NOMO-1 treated with dmso at 0.1 percent for 144 hours (cell line): ENCODE measurements around the gene NTRK3.

Experiments
- DNase-seq: peaks from one replicate; lab custom pipeline; 2025; ENCODE audit not compliant: unreplicated experiment; lab: John Stamatoyannopoulos, UW

NTRK3 gene

DNA sequence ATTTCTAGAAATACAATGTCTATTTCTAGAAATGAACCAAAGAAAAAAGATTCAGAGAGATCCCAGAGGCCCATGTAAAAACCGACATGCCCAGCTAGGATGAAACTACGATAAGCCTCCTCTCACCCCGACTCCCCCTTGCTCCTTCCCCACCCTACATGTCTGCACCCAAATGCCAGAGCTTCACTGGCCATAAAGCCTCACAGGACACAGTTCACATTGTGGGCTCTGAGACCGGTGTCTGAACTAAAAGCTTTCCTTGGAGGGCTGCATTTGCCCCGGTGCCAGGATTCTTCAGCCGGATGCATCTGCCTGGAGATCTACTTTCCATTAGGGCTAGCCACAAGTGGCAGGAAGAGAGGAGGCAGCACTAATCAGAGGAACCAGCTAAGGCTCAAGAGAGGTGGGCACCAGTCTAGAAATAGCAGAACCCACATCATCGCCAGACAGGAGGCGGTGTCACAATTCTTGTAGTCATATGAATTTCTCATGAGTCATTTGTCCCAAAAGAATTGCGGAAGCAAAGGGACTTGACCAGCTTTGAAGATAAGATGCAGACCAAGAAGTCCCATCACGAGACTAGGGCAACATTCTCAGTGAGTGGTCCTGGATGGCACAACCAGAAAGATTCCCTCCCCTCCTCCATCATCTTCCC, 353.6 kb downstream of the NTRK3 start:
- peak; percentile 80 for DNase-seq

DNA sequence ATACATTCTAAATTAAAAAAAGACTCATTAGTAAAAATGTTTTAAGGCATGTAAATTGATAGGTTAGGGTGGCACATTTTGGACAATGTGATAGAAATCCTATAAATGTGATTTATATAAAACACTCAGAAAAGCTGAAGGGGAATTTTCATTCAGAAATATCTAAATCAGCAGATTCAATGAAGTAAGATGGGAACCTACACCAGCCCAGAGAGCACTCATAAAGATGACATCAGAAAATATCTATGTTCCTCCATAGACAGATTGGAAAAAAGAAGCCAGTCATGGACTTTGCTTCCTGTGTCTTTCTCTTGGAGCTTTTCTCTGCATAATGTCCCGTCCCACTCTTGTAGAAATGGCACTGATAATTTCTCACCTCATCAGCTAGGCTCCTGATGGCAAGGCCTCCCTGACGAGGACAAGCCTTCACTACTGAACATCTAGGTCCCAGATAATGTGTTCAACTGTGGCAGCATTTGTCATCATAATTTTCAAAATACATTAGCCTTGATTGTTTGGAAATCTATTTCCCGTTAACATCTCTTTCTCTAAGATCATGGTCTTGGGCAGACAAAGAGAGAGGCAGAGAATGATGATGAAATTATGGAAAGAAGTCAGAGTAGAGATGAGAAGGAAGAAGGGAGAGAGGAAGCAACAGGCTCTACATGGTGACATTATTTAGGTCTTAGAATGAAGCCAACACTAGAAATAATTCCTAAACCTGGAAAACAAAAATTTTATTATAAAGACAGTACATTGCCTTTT, 354.4 kb downstream of the NTRK3 start:
- no peak for DNase-seq

DNA sequence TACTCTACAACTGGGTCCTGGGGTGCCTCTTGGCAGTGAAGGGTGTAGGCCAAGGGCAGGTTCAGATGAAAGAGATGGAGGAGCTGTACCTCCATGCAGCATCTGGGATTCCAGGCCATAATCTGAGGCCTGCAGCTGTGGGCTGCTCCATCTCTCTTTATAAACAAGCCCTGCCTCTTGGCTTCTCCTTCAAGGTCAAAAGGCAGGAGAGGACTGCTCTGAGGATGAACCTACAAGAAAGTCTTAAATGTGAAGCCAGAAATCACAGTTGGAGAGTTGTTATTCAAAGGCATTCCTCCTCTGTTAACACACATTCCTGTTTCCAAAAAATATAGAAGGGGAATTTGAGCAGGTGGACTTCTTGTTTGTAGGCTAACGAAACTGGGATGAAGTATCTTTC, 355.5 kb downstream of the NTRK3 start:
- DNase-seq, result no peak

DNA sequence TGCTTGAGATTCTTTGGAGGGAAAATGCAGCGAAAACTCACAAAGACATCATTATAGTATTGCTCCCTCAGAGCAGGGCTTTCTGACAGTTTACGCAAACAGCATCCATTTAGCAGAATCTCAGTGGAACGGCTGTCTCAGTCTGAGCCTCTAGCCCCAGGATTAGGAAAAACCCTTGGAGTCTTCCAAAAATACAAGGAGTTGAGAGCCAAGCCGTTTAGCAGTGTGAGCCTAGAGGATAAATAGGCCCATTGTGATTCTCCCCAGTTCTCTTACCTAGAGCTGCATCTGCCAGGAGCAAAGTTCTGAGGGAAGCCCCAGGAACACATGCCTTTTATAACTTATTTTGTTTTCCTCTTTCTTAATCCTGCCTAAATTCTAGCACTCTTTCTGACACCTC, 359.6 kb downstream of the NTRK3 start:
- DNase-seq, result no peak

DNA sequence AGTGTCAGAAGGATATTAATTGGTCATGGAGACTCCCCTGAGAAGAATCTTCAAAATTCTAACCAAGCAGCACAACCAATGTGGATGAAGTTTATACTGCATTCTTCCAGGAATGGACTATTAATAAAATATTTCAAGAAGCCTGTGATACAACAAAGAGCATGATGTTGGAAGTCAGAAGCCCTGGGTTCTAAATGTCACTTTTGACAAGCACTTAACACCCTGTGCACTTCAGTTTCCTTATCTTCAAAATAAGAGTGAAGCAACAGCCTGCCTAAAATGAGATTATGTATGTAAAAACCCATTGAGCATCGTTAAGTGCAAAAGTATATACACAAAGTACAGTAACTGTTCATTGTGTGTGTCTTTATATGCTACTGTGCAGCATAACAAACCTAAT, 369.4 kb downstream of the NTRK3 start:
- DNase-seq, result no peak

DNA sequence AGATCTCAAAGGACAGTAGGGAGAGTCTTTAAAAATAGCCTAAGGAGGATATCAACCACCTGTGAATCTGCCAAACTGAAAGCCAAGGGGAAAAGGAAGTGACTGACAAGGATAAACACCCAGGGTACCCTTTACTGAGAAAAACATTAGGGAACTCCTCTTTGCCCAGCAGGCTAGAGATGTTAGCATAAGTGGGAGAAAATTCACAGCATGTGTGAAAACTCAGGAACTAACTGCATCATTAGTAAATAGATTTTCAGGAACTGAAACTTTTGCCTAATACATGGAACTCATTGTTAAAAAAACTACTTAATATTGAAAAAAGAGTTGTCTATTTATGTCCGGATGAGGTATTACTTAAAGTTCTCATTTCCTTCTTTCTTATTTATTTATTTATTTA, 375.5 kb downstream of the NTRK3 start:
- no peak for DNase-seq

DNA sequence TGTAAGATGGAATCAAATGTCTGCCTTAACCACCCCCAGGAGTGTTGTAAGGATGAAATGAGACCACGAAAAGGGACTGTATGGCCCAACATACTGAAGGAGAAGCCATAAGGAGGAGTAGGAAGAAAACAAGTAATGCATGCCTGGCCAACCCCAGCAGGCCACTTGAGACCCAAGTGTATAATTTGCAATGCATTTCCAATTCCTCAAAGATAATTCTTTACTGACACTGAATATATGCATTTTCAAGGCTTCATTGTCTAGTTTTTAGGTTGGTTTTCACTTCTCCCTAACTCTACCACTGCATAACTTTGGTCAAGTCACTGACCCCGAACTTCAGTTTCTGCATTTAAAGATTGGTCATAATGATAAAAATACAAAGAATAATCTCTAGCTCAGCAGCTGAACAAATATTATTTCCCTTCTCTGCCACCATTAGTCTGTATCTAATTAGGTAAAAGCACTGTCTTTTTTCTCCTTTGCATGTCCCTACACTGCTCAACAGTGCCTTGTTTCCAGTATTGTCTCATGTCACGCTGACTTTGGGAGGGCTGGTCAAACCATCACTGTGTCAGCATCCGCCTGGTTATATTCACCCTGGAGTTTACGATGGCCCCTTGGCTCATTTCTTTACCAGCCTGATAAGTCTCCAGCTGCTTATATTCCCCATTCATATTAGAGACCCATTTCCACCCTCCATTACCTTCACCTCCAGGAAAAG, 378.6 kb downstream of the NTRK3 start:
- no peak for DNase-seq

DNA sequence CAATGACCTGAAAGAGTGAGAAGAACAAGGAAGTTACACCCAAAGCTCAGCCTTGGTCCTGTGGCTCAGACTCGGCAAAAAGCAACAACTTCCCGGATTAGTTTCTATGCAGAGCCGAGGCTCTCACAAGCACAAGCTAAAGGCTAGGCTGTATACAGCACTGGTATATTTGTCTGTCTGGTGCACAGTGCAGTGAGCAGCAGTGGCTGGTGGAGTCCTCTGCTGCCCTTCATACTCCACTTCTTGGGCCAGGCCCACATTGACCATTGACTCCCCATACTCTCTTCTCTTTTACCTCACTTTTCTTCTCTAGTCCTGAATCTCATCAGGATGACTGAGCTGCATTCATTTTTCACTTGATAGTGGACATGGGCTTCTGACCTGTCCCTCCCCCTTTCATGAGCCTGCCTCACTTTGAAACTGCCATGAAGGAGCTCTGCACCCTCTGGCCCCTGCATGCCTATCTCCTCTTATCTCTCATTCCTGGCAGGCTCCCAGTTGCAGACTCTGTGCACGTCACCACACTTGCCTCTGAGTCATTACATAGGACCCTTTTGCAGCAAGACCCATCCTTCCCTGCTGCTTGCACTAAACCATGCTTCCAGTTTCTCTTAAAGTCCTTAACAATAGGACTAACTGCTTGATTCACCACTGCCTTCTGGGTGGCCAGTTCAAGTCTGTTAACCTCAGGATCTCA, 379.3 kb downstream of the NTRK3 start:
- no peak for DNase-seq

DNA sequence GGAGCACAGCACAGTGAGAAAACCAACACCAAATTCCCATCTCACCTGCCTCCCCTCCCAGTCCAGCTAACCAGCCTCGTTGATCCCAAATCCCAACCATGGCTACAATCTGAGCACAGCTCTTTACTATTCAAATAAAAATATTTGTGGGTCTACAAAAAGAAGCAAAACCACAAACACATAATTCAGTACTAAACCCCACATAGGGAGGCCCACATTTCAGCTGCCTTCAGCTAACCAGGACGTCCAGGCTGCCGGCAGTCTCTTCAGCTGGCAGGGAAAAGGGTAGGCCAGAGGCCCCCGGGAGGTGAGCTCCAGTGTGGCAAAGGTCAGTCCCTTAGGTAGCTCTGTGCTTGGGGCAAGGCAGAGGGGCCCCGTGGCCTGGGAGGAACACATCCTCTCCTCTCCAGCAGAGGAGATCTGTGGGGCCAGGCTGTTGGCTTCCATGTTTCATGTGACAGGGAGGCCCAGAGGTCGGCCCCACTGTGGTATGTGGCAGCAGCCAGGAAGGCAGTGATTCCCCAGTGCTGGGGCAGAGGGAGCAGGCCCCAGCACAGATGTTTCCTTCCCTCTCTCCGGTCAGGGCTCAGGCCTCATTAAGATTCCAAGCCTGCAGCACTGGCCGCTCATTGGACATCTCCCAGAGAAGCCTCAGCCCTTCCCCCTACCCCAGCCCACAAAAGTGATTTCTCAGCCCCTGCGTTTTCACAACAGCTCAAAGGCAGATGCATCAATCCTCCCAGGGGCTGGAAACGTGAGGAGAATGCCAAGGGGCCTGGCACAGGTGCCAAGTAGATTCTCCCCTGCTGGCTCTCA, 381.4 kb downstream of the NTRK3 start:
- DNase-seq, result no peak

DNA sequence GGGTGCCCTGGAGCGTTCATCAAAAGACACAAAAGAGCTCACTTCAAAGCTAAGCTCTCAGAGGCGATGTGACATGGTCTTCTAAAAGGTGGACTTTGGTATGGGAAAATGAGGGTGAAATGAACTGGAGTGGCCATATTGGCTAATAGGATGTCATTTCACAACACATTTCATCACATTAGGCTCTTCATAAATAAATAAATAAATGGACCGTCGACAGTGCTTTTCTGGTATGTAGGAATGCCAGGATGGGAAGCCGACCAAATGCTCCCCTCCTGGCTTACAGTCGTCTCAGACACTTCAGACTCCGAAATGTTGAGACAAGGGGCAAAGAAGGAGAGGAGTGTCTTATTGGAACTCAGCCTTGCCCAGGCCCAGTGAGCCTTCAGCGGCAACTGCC, 383.0 kb downstream of the NTRK3 start:
- DNase-seq, result no peak

DNA sequence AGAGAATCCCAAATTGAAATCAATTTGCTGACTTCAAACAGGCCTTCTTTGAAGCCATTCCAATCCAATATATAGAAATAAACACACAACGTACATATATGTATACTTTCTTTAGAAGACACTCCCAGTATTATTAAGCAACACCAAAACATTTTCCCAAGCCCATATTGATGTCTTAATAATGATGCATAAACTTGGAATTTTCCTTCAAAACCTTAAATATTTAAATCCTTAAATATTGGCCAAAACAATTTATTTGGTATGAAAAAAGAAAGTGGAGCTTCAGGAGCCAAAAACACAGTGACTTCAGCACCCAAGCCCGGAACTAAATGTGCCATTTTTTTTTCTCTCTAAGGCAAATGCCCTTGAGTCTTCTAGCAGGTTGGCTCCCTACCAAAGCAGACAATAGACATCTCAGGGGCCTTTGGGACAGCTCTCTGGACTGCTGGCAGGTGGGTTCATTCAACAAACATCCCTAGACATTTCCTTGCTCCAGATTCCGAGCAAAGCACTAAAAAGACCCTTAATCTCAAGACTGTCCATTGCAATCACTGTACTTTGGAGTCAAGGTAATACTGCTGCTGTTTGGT, 384.7 kb downstream of the NTRK3 start:
- no peak for DNase-seq

DNA sequence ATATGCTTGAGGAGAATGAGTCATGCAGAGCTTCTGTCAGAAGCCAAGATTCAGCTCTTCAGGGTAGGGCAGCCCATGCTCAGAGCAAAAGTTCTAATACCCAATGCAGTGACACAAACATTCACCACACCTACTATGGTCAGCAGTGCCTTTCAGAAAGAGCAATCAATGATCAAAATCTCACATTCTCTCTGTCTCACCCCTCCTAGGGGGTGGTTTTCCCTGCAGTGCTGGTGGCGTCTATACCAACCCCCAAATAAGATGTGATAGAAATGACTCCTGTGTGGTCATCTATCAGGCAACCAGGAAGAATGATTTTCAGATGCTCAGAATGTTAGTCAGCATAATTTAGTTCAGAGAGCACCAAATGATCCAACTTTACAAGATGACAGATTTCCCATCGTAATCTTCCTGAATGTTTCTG, 385.3 kb downstream of the NTRK3 start:
- no peak for DNase-seq

DNA sequence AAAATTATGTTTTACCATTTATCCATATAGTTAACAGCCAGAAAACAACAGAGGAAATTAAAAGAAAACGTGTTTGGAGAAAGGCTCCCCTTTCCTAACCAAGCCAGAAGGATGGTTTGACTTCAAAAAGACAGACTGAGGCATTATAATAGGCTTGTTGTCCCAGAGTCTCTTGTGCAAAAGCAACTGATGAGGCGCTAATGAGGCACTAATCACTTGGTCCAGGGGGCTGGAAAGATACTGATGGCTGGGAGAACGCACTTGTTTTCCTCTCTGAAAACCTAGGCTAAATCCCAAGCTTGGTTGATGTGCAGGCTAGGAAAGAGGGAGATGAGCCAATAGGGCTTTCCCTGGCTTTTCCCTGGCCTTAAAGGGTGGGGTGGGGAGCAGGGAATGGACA, 389.6 kb downstream of the NTRK3 start:
- DNase-seq, result no peak

DNA sequence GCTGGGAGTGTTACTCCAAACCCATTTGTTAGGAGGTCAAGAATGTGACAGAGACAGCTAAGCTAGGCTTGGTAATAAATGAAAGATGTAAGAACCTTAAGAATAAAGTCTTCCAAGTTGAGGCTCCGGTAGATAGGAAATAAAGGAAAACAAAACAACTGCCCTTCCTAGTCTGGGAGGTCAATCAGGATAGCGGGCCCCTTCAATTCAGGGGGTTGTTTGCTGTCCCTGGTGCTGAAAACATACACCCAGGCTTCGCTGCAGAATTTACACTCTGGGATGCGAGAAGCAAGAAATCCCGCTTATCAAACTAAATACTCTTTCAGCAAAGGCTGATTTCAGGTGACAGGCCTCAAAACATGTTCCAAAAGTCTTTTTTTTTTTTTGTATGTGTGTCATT, 393.4 kb downstream of the NTRK3 start:
- no peak for DNase-seq

DNA sequence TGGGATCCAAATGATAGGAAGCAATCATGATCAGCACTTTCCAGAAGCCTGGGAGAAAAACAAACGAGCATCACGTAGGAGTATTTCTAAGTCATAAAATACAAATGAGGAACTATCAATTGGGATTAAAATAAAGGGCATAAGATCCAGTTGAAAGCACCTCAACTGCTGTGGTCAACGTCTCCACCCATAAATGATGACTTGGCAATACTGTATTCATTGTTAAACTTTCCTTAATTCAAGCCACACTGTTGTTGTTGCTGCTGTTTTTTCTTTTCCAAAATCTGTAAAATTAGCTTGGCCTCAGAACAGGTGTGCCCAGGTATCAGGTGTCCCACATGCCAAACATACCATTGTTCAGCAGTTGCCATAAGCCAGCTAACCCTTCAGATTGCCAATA, 395.8 kb downstream of the NTRK3 start:
- DNase-seq, result no peak

DNA sequence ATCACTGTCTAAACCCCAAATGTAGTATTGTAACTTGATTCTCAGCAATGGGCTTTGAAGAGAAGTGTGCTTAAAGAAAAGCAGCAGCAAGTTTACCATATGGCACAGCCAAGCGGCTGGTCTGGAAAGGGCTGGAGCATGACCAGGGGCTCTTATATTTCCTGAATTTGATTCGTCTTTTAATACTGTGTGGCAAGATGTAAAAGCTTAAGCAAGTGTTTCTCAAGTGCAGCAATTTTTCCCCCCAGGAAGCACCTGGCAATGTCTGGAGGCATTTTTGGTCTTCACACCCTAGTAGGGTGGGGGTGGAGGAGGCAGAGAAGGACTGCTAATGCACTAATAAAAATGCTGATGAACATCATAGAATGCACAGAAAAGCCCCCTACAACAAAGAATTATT, 397.9 kb downstream of the NTRK3 start:
- no peak for DNase-seq

DNA sequence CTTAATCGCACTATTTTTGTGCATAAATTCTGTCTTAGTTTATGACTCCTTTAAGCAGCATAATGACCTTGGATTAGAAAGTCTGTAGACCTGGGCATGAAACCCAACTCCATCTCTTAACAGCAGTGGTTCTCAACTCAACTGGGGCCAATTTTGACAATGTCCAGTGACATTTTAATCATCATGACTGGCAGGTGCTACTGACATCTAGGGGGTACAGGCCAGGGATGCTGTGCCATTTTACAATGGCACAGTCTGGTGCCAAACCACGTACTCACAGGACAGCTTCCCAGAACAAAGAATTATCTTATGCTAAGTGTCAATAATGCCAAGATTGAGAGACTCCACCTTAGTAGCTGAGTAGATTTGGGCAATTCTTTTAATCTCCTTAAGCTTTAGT, 405.0 kb downstream of the NTRK3 start:
- no peak for DNase-seq

DNA sequence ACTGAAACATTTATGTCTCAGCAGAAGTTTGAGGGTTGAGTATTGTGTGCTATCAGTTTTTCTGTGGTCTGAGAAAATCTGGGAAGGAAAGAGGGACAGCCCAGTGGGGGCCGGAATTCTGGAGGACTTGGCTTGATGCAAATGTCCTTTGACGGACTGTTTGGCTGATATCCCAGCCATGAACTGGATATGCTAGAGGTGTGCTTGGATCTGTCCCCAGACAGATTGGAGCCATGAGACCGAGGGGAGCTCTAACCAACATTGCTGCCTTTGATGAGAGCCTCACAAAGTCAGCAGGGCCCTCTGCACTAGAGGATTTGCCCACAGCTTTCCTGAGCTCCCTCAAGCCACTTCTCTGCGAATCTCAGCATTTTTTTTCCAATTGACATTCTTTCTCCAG, 405.6 kb downstream of the NTRK3 start:
- DNase-seq, result no peak

DNA sequence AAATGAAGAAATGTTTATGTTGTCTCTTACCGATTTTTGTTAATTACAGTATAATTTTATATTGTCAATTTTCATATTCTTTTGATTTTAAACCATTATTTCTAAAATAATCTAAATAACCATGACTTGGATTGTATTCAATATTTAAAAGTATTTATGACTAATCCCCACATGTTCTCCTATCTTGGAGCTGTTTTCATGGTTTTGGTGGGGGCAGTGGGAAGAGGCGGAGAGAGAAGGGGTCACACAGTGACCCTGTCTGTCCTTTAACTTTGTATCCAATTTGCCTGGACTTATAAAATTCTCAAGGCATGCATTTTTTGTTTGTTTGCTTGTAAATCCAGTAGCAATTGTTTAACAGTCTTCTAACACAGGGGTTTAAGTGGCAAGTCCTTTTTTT, 407.4 kb downstream of the NTRK3 start:
- DNase-seq, result no peak

DNA sequence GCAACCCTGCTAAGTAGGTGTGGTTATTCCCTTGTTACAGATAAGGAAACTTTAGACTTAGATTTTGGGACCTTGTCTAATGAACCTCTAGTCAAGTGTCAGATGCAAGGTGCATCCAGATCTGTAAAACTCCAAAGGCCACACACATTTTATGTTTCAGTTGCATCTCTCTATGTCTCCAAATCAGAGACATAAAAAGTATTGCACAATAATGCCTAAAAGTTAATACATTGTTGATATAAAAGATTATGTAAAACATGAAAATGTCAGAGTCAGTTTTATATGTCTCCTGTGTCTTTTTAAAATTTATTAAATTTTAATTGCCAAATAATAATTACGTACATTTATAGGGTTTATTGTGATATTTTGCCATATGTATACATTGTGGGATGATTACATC, 408.5 kb downstream of the NTRK3 start:
- DNase-seq, result no peak
